ENCODE data around the gene SLFN14. TPM values are rescaled to one million over a fixed set of nuclear protein-coding genes. Genes with fewer than 3 reads are reported as not detected.

Gene SLFN14
- total RNA-seq, 1 experiment from 2014 or later: not detected

DNA sequence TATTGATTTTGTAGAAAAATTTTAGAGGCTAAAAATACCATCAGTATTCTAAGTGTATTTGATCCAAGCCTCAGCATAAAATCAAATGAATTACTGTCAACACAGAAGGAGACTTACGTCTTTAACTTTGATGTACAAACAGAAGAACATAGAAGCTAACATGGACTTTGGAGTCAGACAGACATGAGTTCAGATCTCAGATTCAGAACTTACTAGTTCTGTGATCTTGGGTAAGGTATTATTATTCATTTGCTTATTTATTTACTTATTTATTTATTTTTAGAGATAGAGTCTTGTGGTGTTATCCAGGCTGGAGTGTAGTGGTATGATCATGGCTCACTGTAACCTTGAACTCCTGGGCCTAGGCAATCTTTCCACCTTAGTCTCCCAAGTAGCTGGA lies 19.2 kb downstream of the SLFN14 start:
- POLR2A ChIA-PET: no interaction called here
- H3K9me3 ChIP-seq (ENCODE audit: control insufficient read depth, insufficient read depth, low read depth, low read length): no peaks in the 10 kb centered on the region
- ATAC-seq: no peak
- no peaks in the 10 kb centered on the region for H3K4me1 ChIP-seq (ENCODE audit: control insufficient read depth, insufficient read depth, low read length)
- H3K27me3 ChIP-seq (ENCODE audit: control insufficient read depth, insufficient read depth, low read length): no peaks in the 10 kb centered on the region
- TF ChIP-seq TCF7L2 (IDR thresholded peaks at IDR 0.05; ENCODE audit: low read depth, low read length) (no peak), SIN3A (IDR thresholded peaks at IDR 0.05; ENCODE audit: borderline replicate concordance, insufficient read depth, low read depth, low read length) (no peak)
- BruUV-seq (replicated peaks): no TSS peak
- CTCF ChIA-PET: no interaction called here
- H3K36me3 ChIP-seq (ENCODE audit: control insufficient read depth, insufficient read depth, low read length): no peaks in the 10 kb centered on the region
- peak overlapping the region in 1 of 2 experiments; percentile 16; a peak in 2 of 4 replicates for H3K4me3 ChIP-seq (ENCODE audit: low read depth in 2 of 2, low read length in 2 of 2)
- in situ Hi-C loops (cut with HindIII; ENCODE audit: low pct_unique_long_range_greater_than_20kb, low sequenced_read_pairs): loop anchor here (25.0 kb wide), 2 partner anchors 229 to 354 kb away; partner anchors contain the start of gene SLC35G3
- peak overlapping the region; percentile 48; the same call in 1 of the 2 replicates for H3K27ac ChIP-seq (ENCODE audit: low read length)
- DNase-seq (ENCODE audit: low read depth, low spot score): no peak
- intact Hi-C loops (cut with micrococcal nuclease; ENCODE audit: unreplicated experiment): no loop called here

DNA sequence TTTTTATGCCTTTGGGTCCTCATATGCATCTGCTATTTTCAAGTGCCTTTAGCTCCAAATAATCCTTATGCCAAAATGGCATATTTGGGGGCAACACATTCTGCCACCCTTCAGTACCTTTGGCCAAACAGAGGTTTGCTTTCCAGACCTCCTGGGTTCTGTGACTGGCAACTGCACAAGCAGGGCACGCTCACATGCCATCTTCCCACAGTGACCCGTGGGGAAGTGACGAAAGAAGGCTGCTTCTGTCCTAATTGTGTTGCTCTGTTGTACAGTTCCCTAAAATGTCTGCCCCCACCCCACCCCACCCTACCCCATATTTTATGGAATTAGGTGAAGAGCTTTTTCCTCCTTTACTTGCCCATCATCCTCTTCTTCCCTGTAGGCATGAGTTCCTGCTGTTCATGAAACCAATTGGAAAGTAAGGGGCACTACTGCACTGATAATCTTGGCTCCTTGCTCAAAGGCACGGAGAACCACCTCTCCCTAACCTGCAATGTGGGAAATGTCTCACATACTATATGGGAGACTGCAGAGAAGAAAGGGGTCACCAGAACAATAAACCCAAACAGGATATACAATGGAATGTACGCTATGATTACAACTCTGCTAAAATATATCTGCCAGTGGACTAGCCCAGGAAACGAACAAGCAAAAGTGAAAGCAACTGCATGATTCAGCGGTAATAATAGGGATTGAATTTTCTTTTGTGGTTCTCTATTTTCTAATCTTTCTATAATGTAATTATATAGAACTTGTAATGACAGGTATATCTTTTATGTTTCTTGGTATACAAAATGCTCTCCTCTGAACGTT lies 19.8 kb downstream of the SLFN14 start:
- BruUV-seq (replicated peaks): no TSS peak
- TF ChIP-seq SIN3A (IDR thresholded peaks at IDR 0.05; ENCODE audit: borderline replicate concordance, insufficient read depth, low read depth, low read length) (no peak), TCF7L2 (IDR thresholded peaks at IDR 0.05; ENCODE audit: low read depth, low read length) (no peak), POLR2AphosphoS5 (IDR thresholded peaks at IDR 0.05; ENCODE audit: low read depth, low read length) (no peak)
- TF ChIP-seq, protein P1, sequence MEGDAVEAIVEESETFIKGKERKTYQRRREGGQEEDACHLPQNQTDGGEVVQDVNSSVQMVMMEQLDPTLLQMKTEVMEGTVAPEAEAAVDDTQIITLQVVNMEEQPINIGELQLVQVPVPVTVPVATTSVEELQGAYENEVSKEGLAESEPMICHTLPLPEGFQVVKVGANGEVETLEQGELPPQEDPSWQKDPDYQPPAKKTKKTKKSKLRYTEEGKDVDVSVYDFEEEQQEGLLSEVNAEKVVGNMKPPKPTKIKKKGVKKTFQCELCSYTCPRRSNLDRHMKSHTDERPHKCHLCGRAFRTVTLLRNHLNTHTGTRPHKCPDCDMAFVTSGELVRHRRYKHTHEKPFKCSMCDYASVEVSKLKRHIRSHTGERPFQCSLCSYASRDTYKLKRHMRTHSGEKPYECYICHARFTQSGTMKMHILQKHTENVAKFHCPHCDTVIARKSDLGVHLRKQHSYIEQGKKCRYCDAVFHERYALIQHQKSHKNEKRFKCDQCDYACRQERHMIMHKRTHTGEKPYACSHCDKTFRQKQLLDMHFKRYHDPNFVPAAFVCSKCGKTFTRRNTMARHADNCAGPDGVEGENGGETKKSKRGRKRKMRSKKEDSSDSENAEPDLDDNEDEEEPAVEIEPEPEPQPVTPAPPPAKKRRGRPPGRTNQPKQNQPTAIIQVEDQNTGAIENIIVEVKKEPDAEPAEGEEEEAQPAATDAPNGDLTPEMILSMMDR (IDR thresholded peaks at IDR 0.05): no peak
- TF ChIP-seq, protein P2, sequence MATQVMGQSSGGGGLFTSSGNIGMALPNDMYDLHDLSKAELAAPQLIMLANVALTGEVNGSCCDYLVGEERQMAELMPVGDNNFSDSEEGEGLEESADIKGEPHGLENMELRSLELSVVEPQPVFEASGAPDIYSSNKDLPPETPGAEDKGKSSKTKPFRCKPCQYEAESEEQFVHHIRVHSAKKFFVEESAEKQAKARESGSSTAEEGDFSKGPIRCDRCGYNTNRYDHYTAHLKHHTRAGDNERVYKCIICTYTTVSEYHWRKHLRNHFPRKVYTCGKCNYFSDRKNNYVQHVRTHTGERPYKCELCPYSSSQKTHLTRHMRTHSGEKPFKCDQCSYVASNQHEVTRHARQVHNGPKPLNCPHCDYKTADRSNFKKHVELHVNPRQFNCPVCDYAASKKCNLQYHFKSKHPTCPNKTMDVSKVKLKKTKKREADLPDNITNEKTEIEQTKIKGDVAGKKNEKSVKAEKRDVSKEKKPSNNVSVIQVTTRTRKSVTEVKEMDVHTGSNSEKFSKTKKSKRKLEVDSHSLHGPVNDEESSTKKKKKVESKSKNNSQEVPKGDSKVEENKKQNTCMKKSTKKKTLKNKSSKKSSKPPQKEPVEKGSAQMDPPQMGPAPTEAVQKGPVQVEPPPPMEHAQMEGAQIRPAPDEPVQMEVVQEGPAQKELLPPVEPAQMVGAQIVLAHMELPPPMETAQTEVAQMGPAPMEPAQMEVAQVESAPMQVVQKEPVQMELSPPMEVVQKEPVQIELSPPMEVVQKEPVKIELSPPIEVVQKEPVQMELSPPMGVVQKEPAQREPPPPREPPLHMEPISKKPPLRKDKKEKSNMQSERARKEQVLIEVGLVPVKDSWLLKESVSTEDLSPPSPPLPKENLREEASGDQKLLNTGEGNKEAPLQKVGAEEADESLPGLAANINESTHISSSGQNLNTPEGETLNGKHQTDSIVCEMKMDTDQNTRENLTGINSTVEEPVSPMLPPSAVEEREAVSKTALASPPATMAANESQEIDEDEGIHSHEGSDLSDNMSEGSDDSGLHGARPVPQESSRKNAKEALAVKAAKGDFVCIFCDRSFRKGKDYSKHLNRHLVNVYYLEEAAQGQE (IDR thresholded peaks at IDR 0.05; ENCODE audit: insufficient read depth in 1 of 2, low read depth in 2 of 2, low read length in 1 of 2): no peak
- DNase-seq (ENCODE audit: low read depth, low spot score): no peak
- Histone ChIP-seq H3K27ac (ENCODE audit: low read length) (peak overlapping the region; percentile 48; the same call in 1 of the 2 replicates), H3K9me3 (ENCODE audit: control insufficient read depth, insufficient read depth, low read depth, low read length) (no peaks in the 10 kb centered on the region), H3K27me3 (ENCODE audit: control insufficient read depth, insufficient read depth, low read length) (no peaks in the 10 kb centered on the region), H3K4me1 (ENCODE audit: control insufficient read depth, insufficient read depth, low read length) (no peaks in the 10 kb centered on the region), H3K36me3 (ENCODE audit: control insufficient read depth, insufficient read depth, low read length) (no peaks in the 10 kb centered on the region), H3K4me3 (ENCODE audit: low read depth in 2 of 2, low read length in 2 of 2) (peak overlapping the region; percentile 16 to 28)
- ChIA-PET POLR2A (interaction anchor here (0.6 kb wide), 1 partner anchor 284 kb away, joined by 6 read pairs; no protein-coding TSS in a partner anchor), CTCF (interaction anchor here (0.6 to 0.7 kb wide), 4 partner anchors 9 to 669 kb away, joined by 4 to 8 read pairs (median 4); no protein-coding TSS in a partner anchor)
- ATAC-seq: peak; percentile 71
- intact Hi-C loops (cut with micrococcal nuclease; ENCODE audit: unreplicated experiment) (no loop called here), in situ Hi-C loops (cut with HindIII; ENCODE audit: low pct_unique_long_range_greater_than_20kb, low sequenced_read_pairs) (loop anchor here (25.0 kb wide), 2 partner anchors 228 to 353 kb away; partner anchors contain the start of gene SLC35G3)

All from Panc1 (cell line).